ENCODE measurements around the gene AGTRAP. TPM values are rescaled to one million over a fixed set of nuclear protein-coding genes. Genes with fewer than 3 reads are reported as not detected.
A peak's percentile ranks its signal among the peaks of the same experiment; 100 is the strongest.

The AGTRAP gene
- total and polyA plus RNA-seq, 9 of the 15 experiments (the other 6 are each of a cell fraction or from before 2014, with no cell fraction given): 26.8 to 105 (median 57.5) TPM

GRCh38 chr1:11752359-11753088 is 16.6 kb downstream of the AGTRAP start (continued):
- no peak for TF ChIP-seq LARP7 (IDR thresholded peaks at IDR 0.05)
- no peak for TF ChIP-seq ZNF717 (CRISPR knock-in tag; IDR thresholded peaks at IDR 0.05)
- TF ChIP-seq SIN3B (IDR thresholded peaks at IDR 0.05; ENCODE audit: low read depth): no peak
- TF ChIP-seq PBX2 (CRISPR knock-in tag; IDR thresholded peaks at IDR 0.05; ENCODE audit: low read depth): no peak
- TF ChIP-seq PBX2 (tag; conservative IDR thresholded peaks at IDR 0.05; ENCODE audit: low read depth): no peak
- TF ChIP-seq NFIC (IDR thresholded peaks at IDR 0.05): 0 out of 2 replicates have a peak, but pooled peaks have one; percentile 5
- TF ChIP-seq SAP30 (IDR thresholded peaks at IDR 0.05; ENCODE audit: borderline replicate concordance, insufficient read depth, low read depth, low read length, poor library complexity, severe bottlenecking): peak; percentile 3
- TF ChIP-seq KLF1 (tag; IDR thresholded peaks at IDR 0.05): no peak
- no peak for TF ChIP-seq SMARCB1 (IDR thresholded peaks at IDR 0.05; ENCODE audit: insufficient read length, low read depth)
- no peak for TF ChIP-seq ZNF586 (CRISPR knock-in tag; conservative IDR thresholded peaks at IDR 0.05)
- no peak for TF ChIP-seq PCBP2 (IDR thresholded peaks at IDR 0.05; ENCODE audit: low read depth, low read length, poor library complexity, severe bottlenecking)
- no peak for TF ChIP-seq ZFP1 (CRISPR knock-in tag; IDR thresholded peaks at IDR 0.05)
- no peak for TF ChIP-seq GTF2F1 (IDR thresholded peaks at IDR 0.05; ENCODE audit: low read depth, low read length)
- TF ChIP-seq POLR2AphosphoS5 (IDR thresholded peaks at IDR 0.05; ENCODE audit: control insufficient read depth, insufficient read depth, low read depth, low read length): no peak
- TF ChIP-seq ZFPM2 (CRISPR knock-in tag; IDR thresholded peaks at IDR 0.05): no peak
- TF ChIP-seq RBBP5 (IDR thresholded peaks at IDR 0.05; ENCODE audit: borderline replicate concordance, insufficient read depth, low read length, poor library complexity, severe bottlenecking): no peak
- no peak for TF ChIP-seq SIN3A (IDR thresholded peaks at IDR 0.05; ENCODE audit: borderline replicate concordance in 2 of 2, control insufficient read depth in 1 of 2, low read depth in 2 of 2, low read length in 2 of 2)
- TF ChIP-seq BRD4 (IDR thresholded peaks at IDR 0.05): no peak
- no peak for TF ChIP-seq C11orf30 (IDR thresholded peaks at IDR 0.05; ENCODE audit: low read depth)
- TF ChIP-seq ELF4 (CRISPR knock-in tag; IDR thresholded peaks at IDR 0.05): no peak
- TF ChIP-seq MAFG (tag; conservative IDR thresholded peaks at IDR 0.05): no peak; the same call in 1 of the 2 replicates
- peak in 1 of 2 experiments; percentile 34; a peak in 1 of 4 replicates for TF ChIP-seq ARNT (IDR thresholded peaks at IDR 0.05)
- TF ChIP-seq ARID4B (CRISPR knock-in tag; IDR thresholded peaks at IDR 0.05): no peak
